CD1c-positive myeloid dendritic cell (primary cell): Measurements from ENCODE around the gene SPECC1.
A peak's percentile ranks its signal among the peaks of the same experiment; 100 is the strongest.
"Not testable (repeated sequence)": the region's sequence is repeated elsewhere in the genome, so short reads cannot be mapped to it uniquely, and the experiment has no call there.

Source experiments
- DNase-seq: peaks from one replicate; pipeline ENCODE4 v3.0.0-alpha.2; 2016; ENCODE audit errors: extremely low spot score

The SPECC1 gene

GRCh38 chr17:20307326-20307910 is 298.3 kb downstream of the SPECC1 start:
- peak; percentile 71 for DNase-seq

GRCh38 chr17:20310481-20310880 is 301.3 kb downstream of the SPECC1 start:
- DNase-seq: no peak

- no peak for DNase-seq
Measured at GRCh38 chr17:20313306-20313705, 304.1 kb downstream of the SPECC1 start.

- no peak for DNase-seq
Measured at GRCh38 chr17:20313891-20314290, 304.7 kb downstream of the SPECC1 start.

GRCh38 chr17:20314834-20315233 is 305.7 kb downstream of the SPECC1 start:
- no peak for DNase-seq

GRCh38 chr17:20315311-20315710 is 306.2 kb downstream of the SPECC1 start:
- DNase-seq: no peak

GRCh38 chr17:20315821-20316220 is 306.7 kb downstream of the SPECC1 start:
- no peak for DNase-seq

GRCh38 chr17:20320535-20321229 is 311.5 kb downstream of the SPECC1 start:
- DNase-seq: peak; percentile 80

- DNase-seq: not testable (repeated sequence)
Measured at GRCh38 chr17:20321357-20321756, 312.2 kb downstream of the SPECC1 start.

GRCh38 chr17:20327739-20328138 is 318.6 kb downstream of the SPECC1 start:
- DNase-seq: not testable (repeated sequence)

- not testable (repeated sequence) for DNase-seq
Measured at GRCh38 chr17:20351405-20351804, 342.2 kb downstream of the SPECC1 start.

- not testable (repeated sequence) for DNase-seq
Measured at GRCh38 chr17:20352567-20352966, 343.4 kb downstream of the SPECC1 start.

GRCh38 chr17:20363846-20364245 is 354.7 kb downstream of the SPECC1 start:
- DNase-seq: peak; percentile 16
